DOHH2 (cell line): ENCODE results near the gene ZNF335.

ENCODE experiments used
- H3F3A ChIP-seq: fragments of 200-600 bp; sonication (generic), shearing (Covaris generic); 2 replicates; pipeline ENCODE4 v1.6.0; 2016; ENCODE audit warnings: antibody characterized with exemption, mild to moderate bottlenecking; ENCODE audit not compliant: control insufficient read depth, insufficient read depth
- H3K27ac ChIP-seq: fragments of 200-600 bp; sonication (generic); 2 replicates; pipeline ENCODE4 v1.5.1; 2014; ENCODE audit warnings: low read depth, mild to moderate bottlenecking, low read length, moderate library complexity
- H3K27me3 ChIP-seq: fragments of 200-600 bp; sonication (generic); 2 replicates; pipeline ENCODE4 v1.6.1; 2014; ENCODE audit warnings: mild to moderate bottlenecking, low read length, mixed read lengths; ENCODE audit not compliant: control insufficient read depth
- H3K36me3 ChIP-seq: fragments of 200-600 bp; sonication (generic); 2 replicates; pipeline ENCODE4 v1.6.1; 2014; ENCODE audit warnings: mild to moderate bottlenecking, low read length, moderate library complexity, mixed read lengths; ENCODE audit not compliant: control insufficient read depth
- H3K4me1 ChIP-seq: fragments of 200-600 bp; sonication (generic); 2 replicates; pipeline ENCODE4 v1.6.1; 2014; ENCODE audit warnings: mild to moderate bottlenecking, low read length, mixed read lengths; ENCODE audit not compliant: control insufficient read depth
- H3K4me2 ChIP-seq: fragments of 200-600 bp; sonication (generic); 2 replicates; pipeline ENCODE4 v1.6.0; 2014; ENCODE audit warnings: mild to moderate bottlenecking, low read length, moderate library complexity
- H3K4me3 ChIP-seq: fragments of 200-600 bp; sonication (generic); 2 replicates; pipeline ENCODE4 v1.5.1; 2014; ENCODE audit warnings: mild to moderate bottlenecking, low read length, mixed read lengths
- H3K79me2 ChIP-seq: fragments of 200-600 bp; sonication (generic); 2 replicates; pipeline ENCODE4 v1.6.1; 2014; ENCODE audit warnings: mild to moderate bottlenecking, low read length, mixed read lengths; ENCODE audit not compliant: control insufficient read depth
- H3K9me2 ChIP-seq: fragments of 200-600 bp; sonication (generic); replicated peaks from 2 replicates; pipeline ENCODE4 v1.6.1; 2014; ENCODE audit warnings: mild to moderate bottlenecking, low read length, mixed read lengths; ENCODE audit not compliant: control insufficient read depth
- H3K9me3 ChIP-seq: fragments of 200-600 bp; sonication (generic); 2 replicates; pipeline ENCODE4 v1.6.1; 2014; ENCODE audit warnings: antibody characterized with exemption, low read length, mixed read lengths; ENCODE audit not compliant: control insufficient read depth, insufficient read depth
- H4K20me1 ChIP-seq: fragments of 200-600 bp; sonication (generic); 2 replicates; pipeline ENCODE4 v1.6.0; 2014; ENCODE audit warnings: low read depth, mild to moderate bottlenecking, antibody characterized with exemption, low read length, moderate library complexity; ENCODE audit not compliant: control insufficient read depth, insufficient read depth
- EZH2phosphoT487 ChIP-seq: fragments of 200-600 bp; sonication (generic); IDR thresholded peaks from 2 replicates; pipeline ENCODE4 v1.6.1; 2017; ENCODE audit warnings: borderline replicate concordance, mild to moderate bottlenecking, antibody characterized with exemption, low read length, moderate library complexity, mixed read lengths
- TF ChIP-seq, protein P1 (sequence below): fragments of 200-600 bp; sonication (generic); IDR thresholded peaks from one replicate; pipeline ENCODE4 v1.5.1; 2014; ENCODE audit warnings: antibody characterized with exemption, mild to moderate bottlenecking, low read depth, low read length; ENCODE audit not compliant: poor library complexity, severe bottlenecking

Gene ZNF335

DNA sequence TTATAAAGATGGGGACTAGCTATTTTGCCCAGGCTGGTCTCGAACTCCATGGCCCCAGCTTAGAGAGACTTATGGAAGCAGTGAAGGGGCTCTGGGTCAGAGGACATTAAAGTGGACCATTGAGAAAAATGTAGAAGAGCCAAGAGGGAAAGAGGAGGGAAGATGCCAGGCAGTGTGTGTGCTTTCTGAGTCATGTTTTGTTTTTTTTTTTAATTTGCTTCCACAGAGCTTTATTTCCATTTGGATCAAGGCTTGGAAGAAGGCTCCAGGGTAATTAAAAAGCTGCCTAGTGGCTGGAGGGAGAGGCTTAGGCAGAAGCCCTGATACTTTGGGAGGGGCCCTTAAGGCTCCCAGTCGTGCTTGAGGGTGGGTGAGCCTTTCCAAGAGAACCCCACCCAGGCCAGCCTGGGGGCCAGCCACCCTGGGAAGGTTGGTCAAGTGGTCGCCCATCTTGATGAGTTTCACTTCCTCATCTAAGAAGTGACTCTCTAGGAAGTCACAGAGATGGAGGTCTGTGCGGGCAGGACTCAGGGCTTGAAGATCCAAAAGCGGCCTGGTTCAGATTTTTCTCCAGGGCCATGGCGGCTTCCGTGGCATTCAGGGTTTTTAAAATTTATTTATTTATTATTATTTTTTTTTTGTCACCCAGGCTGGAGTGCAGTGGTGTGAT lies 3.0 kb upstream of the ZNF335 start:
- no peaks in the 10 kb centered on the region for H4K20me1 ChIP-seq
- no peak overlapping the region for H3K4me2 ChIP-seq
- H3K9me3 ChIP-seq: no peaks in the 10 kb centered on the region
- peaks cover 5% of the 10 kb centered on the region for H3K27me3 ChIP-seq
- peaks cover 17% of the 10 kb centered on the region for H3K4me1 ChIP-seq
- H3K4me3 ChIP-seq: no peak overlapping the region
- H3K79me2 ChIP-seq: peaks cover 16% of the 10 kb centered on the region
- H3K36me3 ChIP-seq: peaks cover 10% of the 10 kb centered on the region
- no peak for TF ChIP-seq EZH2phosphoT487
- TF ChIP-seq, protein P1, sequence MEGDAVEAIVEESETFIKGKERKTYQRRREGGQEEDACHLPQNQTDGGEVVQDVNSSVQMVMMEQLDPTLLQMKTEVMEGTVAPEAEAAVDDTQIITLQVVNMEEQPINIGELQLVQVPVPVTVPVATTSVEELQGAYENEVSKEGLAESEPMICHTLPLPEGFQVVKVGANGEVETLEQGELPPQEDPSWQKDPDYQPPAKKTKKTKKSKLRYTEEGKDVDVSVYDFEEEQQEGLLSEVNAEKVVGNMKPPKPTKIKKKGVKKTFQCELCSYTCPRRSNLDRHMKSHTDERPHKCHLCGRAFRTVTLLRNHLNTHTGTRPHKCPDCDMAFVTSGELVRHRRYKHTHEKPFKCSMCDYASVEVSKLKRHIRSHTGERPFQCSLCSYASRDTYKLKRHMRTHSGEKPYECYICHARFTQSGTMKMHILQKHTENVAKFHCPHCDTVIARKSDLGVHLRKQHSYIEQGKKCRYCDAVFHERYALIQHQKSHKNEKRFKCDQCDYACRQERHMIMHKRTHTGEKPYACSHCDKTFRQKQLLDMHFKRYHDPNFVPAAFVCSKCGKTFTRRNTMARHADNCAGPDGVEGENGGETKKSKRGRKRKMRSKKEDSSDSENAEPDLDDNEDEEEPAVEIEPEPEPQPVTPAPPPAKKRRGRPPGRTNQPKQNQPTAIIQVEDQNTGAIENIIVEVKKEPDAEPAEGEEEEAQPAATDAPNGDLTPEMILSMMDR: no peak
- H3K27ac ChIP-seq: no peak overlapping the region
- H3K9me2 ChIP-seq: no peaks in the 10 kb centered on the region
- peaks cover 9% of the 10 kb centered on the region for H3F3A ChIP-seq

DNA sequence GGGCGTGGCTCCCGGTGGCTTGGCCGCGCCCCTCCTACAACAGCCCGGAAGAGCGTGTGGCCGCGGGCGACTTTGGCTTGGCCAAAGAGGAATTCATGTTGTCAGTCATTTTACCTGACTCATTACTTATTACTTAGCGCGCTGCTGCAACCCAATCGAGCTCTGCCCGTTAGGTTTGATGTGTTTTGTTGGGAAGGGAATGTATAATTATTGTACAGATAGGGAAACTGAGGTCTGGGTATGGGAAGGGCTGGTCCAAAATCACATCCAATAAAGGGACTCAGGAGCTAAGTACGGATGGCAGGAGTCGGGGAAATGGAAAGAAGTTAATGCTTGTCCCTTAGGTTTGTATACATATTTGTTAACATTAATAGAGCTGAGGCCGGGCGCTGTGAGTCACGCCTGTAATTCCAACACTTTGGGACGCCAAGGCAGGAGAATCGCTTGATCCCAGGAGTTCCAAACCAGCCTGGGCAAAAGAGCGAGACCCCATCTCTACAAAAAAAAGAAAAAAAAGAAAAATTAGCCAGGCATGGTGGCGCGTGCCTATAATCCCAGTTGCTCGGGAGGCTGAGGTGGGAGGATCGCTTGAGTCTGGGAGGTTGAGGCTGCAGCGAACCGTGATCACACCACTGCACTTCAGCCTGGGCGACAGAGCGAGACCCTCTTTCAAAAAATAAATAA lies 639 bp upstream of the ZNF335 start:
- H3K79me2 ChIP-seq: peaks cover 26% of the 10 kb centered on the region
- no peaks in the 10 kb centered on the region for H4K20me1 ChIP-seq
- TF ChIP-seq EZH2phosphoT487: no peak
- TF ChIP-seq, protein P1: no peak
- H3K27me3 ChIP-seq: no peaks in the 10 kb centered on the region
- peaks cover 10% of the 10 kb centered on the region for H3F3A ChIP-seq
- peaks cover 31% of the 10 kb centered on the region for H3K36me3 ChIP-seq
- no peaks in the 10 kb centered on the region for H3K9me3 ChIP-seq
- peak overlapping the region; percentile 96 for H3K27ac ChIP-seq
- no peaks in the 10 kb centered on the region for H3K9me2 ChIP-seq
- H3K4me2 ChIP-seq: peak overlapping the region; percentile 66
- H3K4me3 ChIP-seq: peak overlapping the region; percentile 93
- H3K4me1 ChIP-seq: peaks cover 23% of the 10 kb centered on the region

DNA sequence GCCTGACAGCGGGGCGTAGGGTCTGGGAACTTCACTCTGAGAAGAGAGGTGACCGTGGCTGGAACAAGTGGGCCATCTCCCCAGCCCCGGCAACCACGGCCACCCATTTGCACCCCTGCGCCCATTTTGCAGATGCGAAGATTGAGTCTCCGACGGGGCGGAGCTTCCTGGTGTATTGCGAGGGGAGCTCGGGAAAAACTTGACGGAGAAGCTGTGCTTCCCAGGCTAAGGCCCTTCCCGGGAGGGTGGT lies 653 bp downstream of the ZNF335 start:
- Histone ChIP-seq H3K4me1 (peaks cover 23% of the 10 kb centered on the region), H3F3A (peaks cover 10% of the 10 kb centered on the region), H3K36me3 (peaks cover 39% of the 10 kb centered on the region), H4K20me1 (no peaks in the 10 kb centered on the region), H3K4me2 (peak overlapping the region; percentile 66), H3K79me2 (peaks cover 26% of the 10 kb centered on the region), H3K27me3 (no peaks in the 10 kb centered on the region), H3K9me2 (no peaks in the 10 kb centered on the region), H3K9me3 (no peaks in the 10 kb centered on the region), H3K27ac (peak overlapping the region; percentile 96), H3K4me3 (peak overlapping the region; percentile 93)
- TF ChIP-seq EZH2phosphoT487: no peak
- TF ChIP-seq, protein P1: no peak
